Measurements from ENCODE around the gene TLE4.

TLE4 gene

DNA sequence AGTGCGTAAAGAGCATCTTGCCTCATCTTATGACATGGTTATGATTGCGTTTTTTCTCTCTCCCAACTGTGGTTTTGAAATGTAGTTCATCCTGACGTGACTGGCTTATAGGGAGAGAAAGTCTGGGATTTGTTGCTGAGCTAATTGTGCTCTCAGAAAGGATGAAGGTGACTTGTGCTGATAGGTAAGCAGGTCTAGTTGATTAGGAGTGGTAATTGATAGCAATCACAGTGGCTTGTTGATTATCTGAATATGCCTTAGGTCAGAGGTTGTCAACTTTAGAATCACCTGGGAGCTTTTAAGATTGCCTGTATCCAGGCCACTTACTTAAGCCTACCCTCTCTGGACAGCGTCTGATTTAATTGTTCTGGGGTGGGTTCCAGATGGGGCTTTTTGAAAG, 117.8 kb downstream of the TLE4 start:
- DNase-seq (ENCODE audit: low read depth in 2 of 2): no peak

GRCh38 chr9:79691496-79691895, 119.7 kb downstream of the TLE4 start:
- no peak for DNase-seq (ENCODE audit: low read depth in 2 of 2)

GRCh38 chr9:79692857-79693571, 121.2 kb downstream of the TLE4 start:
- DNase-seq (ENCODE audit: low read depth in 2 of 2): no peak

- DNase-seq (ENCODE audit: low read depth in 2 of 2): no peak
These were observed 122.0 kb downstream of the TLE4 start for GRCh38 chr9:79693750-79694149.

DNA sequence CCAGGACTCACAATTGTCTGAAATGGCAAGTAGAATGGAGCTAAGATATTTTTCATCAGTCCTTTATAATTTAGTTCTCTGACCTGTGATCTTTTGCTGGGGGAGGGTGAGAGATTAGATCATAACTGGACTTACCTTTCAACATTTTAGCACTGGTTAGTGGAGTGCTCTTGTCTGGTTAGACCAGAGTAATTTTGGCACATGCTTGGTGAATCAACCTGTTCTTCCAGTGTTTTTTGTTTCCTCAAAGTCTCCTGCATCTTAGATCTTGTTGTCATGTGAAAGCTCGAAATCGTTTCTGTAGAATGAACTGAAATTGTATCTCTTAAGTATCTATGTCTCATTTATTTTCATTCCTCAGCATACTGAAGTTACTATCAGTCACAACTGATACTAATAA, 122.4 kb downstream of the TLE4 start:
- no peak for DNase-seq (ENCODE audit: low read depth in 2 of 2)

- DNase-seq (ENCODE audit: low read depth in 2 of 2): no peak
These were observed 123.1 kb downstream of the TLE4 start for GRCh38 chr9:79694676-79695400.

GRCh38 chr9:79695531-79696175, 123.9 kb downstream of the TLE4 start:
- DNase-seq (ENCODE audit: low read depth in 2 of 2): no peak

DNA sequence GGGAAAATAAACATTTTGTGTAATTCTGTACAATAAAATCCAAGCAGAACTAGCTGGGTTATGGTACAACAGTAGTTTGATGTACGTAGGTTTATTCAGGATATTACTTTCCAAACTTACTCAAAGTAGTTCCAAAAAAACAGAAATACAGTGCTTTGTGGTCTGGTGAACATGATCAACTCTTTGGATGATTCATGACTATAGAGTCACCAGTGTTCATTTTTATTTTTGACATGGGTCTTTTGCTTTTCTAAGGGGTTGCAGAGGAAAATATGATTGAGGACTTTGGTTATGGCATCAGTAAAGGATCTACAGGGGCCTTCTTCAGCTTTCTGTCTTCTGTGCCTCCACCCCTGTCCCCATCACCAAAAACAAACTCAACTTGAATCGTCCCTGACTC, 127.2 kb downstream of the TLE4 start:
- DNase-seq (ENCODE audit: low read depth in 2 of 2): no peak

DNA sequence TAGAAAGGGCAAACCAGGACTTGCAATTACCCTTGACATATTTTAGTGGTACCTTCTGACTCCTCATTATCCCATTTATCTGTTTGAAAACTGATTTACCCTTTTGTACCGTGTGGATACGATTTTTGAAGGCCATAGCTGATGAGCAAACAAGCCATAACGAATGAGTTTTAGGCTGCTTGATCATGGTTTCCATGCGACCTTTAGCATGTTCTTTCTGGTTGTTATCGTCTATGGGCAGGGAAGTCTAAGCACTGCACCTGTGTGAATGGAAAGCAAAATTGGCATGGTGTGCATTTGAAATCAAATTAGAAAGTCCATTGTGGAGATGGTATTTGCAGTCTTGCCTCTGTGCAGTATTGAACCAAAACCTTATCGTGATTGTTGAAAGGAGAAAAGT, 127.7 kb downstream of the TLE4 start:
- DNase-seq (ENCODE audit: low read depth in 2 of 2): no peak

DNA sequence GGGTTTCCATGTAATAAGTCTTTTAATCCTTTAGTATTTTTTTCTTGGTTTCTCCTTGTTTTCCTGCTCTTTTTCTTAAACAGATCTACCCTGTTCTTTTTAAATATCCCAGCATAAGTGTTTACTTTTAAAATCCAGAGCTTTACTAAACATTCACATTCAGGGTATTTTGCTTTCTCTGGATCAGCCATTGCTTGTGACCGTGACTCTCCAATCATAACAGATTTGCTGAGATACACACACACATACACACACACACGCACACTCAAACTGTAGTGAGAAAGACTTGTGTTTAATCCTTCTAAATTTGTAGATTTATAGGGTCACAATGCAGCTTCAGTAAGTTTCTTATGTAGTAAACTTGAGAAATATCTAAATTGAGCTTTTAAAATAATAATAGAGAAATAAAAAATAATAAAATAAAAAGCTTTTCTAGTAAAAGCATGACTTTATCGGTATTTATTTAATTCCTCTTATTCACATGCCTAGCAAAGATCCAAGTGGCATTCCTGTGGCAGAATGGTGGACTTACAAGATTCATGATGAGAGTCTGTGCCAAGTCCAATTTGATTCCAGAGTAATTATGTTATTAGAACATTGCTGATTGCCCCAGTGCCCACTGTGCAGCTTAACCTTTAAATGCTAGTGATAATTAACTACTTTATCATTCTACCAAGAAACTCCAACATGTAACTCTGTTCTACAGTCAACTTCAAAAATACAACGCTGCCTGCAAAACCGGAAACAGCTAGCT, 129.0 kb downstream of the TLE4 start:
- DNase-seq (ENCODE audit: low read depth in 2 of 2): no peak

DNA sequence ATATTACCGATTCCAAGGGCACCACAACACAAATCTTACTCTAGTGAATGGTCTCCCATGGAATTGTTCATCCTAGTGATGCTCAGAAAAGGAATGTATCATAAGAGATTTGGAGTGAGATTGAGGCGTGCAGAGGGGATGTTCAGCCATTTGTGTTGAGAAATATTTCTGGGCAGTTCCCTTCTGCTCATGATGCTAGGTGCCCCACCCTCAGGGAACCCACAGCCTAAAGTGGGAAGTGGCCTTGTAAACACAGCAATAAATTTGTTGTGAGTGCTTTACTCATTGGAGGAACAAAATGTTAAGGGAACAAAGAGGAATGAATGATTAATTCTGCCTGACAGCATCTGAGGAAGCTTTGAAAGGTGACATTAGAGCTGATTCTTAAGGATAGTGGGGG, 129.9 kb downstream of the TLE4 start:
- DNase-seq (ENCODE audit: low read depth in 2 of 2): no peak

- DNase-seq (ENCODE audit: low read depth in 2 of 2): no peak
These were observed 133.9 kb downstream of the TLE4 start for GRCh38 chr9:79705704-79706103.

DNA sequence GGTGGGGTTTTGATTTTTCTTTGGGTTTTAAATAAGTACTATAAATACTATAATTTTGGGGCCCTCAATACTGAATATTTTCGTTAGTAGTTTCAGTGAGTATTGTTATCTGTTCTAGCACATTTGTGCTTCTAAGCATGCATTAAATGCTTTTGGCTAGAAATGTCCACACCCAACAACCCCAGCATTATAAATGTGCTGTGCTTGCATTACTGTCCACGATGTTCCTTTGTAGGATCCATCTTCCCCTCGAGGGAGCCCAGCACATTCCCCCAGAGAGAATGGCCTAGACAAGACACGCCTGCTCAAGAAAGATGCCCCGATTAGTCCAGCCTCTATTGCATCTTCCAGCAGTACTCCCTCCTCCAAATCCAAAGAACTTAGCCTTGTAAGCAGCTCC, 134.7 kb downstream of the TLE4 start:
- DNase-seq (ENCODE audit: low read depth in 2 of 2): no peak

GRCh38 chr9:79707589-79707988, 135.8 kb downstream of the TLE4 start:
- DNase-seq (ENCODE audit: low read depth in 2 of 2): no peak

DNA sequence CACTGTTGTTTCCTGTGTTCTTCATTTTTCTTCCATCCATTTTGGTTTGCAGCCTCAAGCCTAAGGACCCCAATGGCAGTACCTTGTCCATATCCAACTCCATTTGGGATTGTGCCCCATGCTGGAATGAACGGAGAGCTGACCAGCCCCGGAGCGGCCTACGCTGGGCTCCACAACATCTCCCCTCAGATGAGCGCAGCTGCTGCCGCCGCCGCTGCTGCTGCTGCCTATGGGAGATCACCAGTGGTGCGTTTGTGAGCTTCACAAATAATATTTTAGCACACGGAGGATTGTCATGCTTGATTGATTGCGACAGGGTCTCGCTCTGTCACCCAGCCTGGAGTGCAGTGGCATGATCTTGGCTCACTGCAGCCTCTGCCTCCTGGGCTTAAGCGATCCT, 136.8 kb downstream of the TLE4 start:
- DNase-seq (ENCODE audit: low read depth in 2 of 2): no peak

DNA sequence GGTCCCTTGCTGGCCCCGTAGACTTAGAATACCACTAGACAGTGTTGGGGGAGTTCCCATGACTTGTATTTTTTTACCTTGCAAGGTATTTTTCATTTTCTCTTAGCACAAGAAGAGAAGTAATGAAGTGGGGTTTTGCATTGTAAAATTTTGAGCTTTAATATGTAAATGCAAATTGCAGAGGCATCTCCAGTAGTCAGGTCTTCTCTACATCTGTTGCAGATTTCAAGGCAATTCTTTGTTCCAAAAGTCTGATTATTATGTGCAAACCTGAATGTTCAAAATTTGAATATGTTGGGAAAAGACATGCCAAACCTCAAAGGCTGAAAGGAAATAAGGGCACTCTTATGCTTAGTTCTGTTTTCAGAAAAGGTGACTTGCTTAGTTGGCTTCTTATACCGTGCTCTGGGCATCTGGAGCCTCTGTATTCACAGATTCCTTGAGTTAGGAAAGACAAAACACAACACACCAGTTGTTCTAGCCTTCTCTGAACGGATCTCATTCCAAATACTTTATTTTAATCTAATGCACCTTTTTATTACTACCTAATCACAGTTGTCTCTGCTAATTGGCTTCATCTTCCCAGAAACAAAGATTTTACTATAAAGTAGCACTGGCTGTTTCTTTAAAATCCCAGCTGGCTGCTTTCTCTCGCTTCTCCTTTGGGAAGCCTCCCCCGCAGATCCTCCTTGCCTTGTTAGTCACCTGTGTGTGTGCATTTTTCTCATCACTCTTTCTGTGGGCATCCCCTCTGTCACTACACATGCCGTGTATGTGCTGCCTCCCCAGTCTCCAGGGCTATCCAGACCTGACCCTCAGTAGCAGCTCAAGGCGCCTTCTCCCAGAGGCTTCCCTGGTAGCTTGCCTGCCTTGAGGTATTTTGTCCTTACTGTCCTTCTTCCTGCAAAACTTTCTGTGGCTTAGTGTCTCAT, 138.2 kb downstream of the TLE4 start:
- DNase-seq (ENCODE audit: low read depth in 2 of 2): no peak

- no peak for DNase-seq (ENCODE audit: low read depth in 2 of 2)
These were observed 140.1 kb downstream of the TLE4 start for GRCh38 chr9:79711874-79712273.

- no peak for DNase-seq (ENCODE audit: low read depth in 2 of 2)
These were observed 147.3 kb downstream of the TLE4 start for GRCh38 chr9:79719021-79719420.

DNA sequence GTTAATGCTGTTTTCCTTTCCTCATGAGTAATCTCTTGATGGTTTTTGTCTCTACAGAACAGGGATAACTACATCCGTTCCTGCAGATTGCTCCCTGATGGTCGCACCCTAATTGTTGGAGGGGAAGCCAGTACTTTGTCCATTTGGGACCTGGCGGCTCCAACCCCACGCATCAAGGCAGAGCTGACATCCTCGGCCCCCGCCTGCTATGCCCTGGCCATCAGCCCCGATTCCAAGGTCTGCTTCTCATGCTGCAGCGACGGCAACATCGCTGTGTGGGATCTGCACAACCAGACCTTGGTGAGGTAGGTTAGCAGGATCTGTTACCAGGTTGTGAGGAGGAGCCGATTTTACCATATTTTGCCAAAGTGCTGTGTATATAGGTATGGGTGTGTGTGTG, 148.2 kb downstream of the TLE4 start:
- DNase-seq (ENCODE audit: low read depth in 2 of 2): no peak

DNA sequence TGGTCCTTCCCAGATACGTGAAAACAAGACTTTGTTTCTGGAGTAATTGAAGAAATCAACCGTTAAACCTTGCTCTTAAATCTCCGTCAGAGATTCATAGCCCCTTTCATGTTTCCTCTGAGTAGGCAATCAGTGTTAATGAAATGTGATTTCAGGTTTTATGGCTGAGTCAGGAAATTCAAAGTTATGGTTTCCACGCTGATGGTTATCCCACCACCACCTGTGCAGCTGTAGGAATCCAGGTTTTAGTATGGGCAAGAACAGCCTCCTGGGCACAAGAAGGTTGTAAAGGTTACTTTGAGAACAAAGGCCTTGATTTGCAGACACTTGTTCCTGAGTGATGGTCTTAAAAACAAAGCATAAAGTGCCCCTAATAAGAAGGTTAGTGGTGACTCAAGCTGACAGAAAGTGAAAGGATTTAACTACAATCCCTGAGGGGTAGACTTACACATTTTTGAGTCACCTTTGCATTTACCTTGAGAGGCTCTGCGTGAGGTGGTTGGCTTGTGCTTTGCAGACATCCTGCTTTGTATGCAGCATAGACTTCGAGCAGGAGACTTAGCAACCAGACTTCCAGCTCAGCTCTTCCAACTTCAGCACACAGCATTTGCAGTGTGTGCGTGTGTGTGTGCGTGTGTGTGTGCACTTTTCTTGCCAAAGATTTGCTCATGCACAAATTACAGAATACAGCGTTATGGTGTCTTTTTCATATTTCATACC, 159.6 kb downstream of the TLE4 start:
- no peak for DNase-seq (ENCODE audit: low read depth in 2 of 2)
